WI38 (cell line): ENCODE results near the gene OAS3.
"Not testable (repeated sequence)": the region's sequence is repeated elsewhere in the genome, so short reads cannot be mapped to it uniquely, and the experiment has no call there.

ENCODE experiments used
- H3K4me3 ChIP-seq: 2 replicates; pipeline ENCODE4 v1.5.1; 2011; ENCODE audit warnings: low read depth, mild to moderate bottlenecking, control low read depth, low read length
- CTCF ChIP-seq: IDR thresholded peaks from 2 replicates; pipeline ENCODE4 v1.5.1; 2012; ENCODE audit warnings: low read depth, mild to moderate bottlenecking, control low read depth, low read length

Gene OAS3

DNA sequence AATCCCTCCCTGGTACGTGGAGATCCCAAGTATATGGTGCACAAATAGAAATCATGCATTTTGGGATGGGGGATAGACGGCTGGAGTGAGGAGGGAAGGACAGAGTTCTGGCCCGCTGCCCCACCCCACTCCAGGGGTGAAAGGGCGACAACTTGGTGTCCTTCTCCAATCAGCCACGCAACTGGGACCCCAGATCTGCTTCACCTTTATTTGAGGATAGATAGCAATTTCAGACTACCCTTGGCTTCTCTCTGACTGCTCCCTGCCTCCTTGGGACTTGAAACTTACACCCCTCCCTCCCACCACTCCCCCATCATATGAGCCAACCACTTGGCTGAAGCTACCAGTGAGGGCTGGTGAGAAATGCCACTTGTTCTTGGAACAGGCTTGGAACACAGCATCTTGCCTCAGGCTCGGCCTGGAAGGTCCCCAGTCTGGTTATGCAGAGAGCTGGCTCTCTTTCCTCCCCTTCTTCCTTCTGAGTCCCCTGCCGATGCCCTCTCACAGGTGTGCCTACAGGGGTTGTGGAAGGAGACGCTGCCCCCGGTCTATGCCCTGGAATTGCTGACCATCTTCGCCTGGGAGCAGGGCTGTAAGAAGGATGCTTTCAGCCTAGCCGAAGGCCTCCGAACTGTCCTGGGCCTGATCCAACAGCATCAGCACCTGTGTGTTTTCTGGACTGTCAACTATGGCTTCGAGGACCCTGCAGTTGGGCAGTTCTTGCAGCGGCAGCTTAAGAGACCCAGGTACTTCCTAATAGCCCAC lies 8.1 kb downstream of the OAS3 start:
- H3K4me3 ChIP-seq, result no peak overlapping the region
- no peak for TF ChIP-seq CTCF

- no peak overlapping the region for H3K4me3 ChIP-seq
- TF ChIP-seq CTCF, result no peak
Measured at GRCh38 chr12:112947314-112947713, 9.0 kb downstream of the OAS3 start.

- no peak overlapping the region for H3K4me3 ChIP-seq
- no peak for TF ChIP-seq CTCF
Measured at GRCh38 chr12:112947761-112948160, 9.5 kb downstream of the OAS3 start.

DNA sequence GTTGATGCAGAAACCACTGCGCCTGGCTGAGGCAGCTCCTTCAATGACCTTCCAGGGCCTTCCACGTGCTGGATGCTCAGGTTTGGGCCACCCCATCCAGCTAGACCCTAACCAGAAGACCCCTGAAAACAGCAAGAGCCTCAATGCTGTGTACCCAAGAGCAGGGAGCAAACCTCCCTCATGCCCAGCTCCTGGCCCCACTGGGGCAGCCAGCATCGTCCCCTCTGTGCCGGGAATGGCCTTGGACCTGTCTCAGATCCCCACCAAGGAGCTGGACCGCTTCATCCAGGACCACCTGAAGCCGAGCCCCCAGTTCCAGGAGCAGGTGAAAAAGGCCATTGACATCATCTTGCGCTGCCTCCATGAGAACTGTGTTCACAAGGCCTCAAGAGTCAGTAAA lies 10.5 kb downstream of the OAS3 start:
- no peak overlapping the region for H3K4me3 ChIP-seq
- TF ChIP-seq CTCF, result no peak

DNA sequence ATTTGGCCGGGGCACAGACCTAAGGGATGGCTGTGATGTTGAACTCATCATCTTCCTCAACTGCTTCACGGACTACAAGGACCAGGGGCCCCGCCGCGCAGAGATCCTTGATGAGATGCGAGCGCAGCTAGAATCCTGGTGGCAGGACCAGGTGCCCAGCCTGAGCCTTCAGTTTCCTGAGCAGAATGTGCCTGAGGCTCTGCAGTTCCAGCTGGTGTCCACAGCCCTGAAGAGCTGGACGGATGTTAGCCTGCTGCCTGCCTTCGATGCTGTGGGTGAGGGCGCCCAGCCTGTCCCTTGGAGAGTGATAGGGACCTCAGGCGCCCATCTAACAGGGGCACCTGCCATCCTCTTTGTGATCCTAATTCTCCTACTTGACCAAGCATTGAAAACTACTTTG lies 12.4 kb downstream of the OAS3 start:
- TF ChIP-seq CTCF, result no peak
- no peak overlapping the region for H3K4me3 ChIP-seq

GRCh38 chr12:112957125-112957524 lies 18.9 kb downstream of the OAS3 start:
- not testable (repeated sequence) for H3K4me3 ChIP-seq

DNA sequence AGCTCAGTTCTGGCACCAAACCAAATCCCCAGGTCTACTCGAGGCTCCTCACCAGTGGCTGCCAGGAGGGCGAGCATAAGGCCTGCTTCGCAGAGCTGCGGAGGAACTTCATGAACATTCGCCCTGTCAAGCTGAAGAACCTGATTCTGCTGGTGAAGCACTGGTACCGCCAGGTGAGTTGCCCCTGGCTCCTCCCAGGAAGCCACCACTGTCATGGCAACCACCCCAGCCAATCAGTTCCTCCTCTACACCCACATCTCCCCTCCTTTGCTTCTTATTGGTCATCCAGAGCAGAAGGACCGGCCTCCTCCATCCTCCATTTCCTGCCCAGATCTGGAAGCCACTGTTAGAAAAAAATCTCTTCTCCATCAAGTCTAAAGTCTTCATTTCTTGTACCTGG lies 22.8 kb downstream of the OAS3 start:
- H3K4me3 ChIP-seq, result no peak overlapping the region
- TF ChIP-seq CTCF, result no peak

DNA sequence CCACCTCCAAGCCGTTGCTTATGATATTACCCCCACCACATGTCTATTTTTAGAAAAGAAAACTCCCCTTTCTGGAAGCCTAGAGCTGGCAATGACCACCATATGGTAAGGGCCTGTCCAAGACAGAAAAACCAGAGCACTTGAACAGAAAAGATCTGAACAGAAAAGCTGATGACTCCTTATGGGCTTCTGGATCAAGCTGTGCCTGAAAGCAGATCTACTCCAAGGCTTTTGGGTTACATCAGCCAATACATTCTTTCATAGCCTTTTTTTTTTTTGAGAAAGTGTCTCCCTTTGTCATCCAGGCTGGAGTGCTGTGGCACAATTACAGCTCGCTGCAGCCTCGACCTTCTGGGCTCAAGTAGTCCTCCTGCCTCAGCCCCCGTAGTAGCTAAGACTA lies 23.3 kb downstream of the OAS3 start:
- H3K4me3 ChIP-seq, result no peak overlapping the region
- no peak for TF ChIP-seq CTCF
